Stimulated activated CD4-positive, alpha-beta T cell treated with anti-CD3 and anti-CD28 coated beads, Interleukin-15, amount 100 ng/mL, for 1 hour (primary cell): Measurements from ENCODE around the gene VWA5A.

Experiments
- DNase-seq, 2 donors: peaks; one replicate each; pipeline ENCODE4 v3.0.0-alpha.2; 2020; ENCODE audit warnings: low read depth in 1 of 2, low spot score in 1 of 2

Gene VWA5A

GRCh38 chr11:124114942-124115781 lies at the start of gene VWA5A:
VWA5A (plus strand) TSS chr11:124115450; CDS start chr11:124117512, 2,062 bp downstream.
- DNase-seq: peak; percentile 49 to 57

- DNase-seq: no peak
Measured at GRCh38 chr11:124068601-124069110, 46.6 kb upstream of the VWA5A start.

GRCh38 chr11:124069429-124070401 lies 45.5 kb upstream of the VWA5A start:
- no peak for DNase-seq

DNA sequence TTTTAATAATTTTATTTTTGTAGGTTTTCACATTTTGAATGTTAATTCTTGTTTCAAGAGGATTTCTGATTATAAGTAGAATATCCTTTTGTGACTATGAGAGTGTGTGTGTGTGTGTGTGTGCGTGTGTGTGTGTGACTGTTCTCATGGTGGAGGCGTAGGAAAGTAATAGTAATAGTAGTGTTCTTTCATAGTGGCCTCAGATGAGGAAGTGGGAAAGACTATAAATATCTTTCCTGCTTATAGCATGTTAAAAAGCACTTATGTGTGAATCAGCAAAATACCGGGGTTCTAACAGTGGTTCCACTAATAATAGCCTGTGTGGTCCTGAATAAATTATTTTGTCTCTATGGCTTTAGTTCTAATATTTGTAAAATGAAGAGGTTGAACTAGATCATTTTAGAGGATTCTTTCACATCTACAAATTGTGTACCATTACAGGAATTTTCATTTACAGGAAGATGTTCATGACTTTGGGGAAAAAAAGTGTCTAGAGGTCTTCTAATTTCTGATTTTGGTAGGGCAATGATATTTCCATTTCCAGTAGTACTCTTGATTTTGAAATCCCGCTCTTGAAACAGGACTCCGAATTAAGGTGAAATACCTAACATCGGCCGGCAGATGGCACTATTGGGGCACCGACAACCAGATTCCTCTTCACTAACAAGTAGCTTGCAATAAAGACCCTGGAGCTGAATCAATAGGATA lies 44.2 kb upstream of the VWA5A start:
- peak; percentile 26 to 43 for DNase-seq

- DNase-seq: no peak
Measured at GRCh38 chr11:124071623-124071948, 43.7 kb upstream of the VWA5A start.

- no peak for DNase-seq
Measured at GRCh38 chr11:124072147-124072546, 43.1 kb upstream of the VWA5A start.

DNA sequence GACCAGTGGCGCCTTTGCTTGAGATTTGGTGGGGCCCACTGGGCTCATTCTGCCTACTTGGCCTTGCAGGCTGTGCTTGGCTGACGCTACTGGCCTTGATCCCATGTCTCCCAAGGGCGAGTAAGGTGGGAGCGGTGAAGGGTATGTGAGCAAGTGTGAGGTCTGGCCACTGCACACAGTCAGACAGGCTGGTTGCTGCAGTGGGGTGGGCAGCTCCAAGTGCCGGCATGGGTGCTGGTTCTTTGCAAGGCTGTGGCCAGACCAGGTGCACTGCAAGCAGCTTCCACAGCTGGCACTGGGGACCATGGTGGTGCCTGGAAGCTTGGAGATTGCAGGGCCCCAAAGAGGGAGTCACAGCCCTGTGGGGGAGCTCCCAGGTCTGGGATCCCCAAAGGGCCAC lies 40.7 kb upstream of the VWA5A start:
- DNase-seq: no peak

GRCh38 chr11:124075492-124075840 lies 39.8 kb upstream of the VWA5A start:
- DNase-seq: no peak

- no peak for DNase-seq
Measured at GRCh38 chr11:124075841-124076651, 39.2 kb upstream of the VWA5A start.

- DNase-seq: no peak
Measured at GRCh38 chr11:124077266-124077665, 38.0 kb upstream of the VWA5A start.

- no peak for DNase-seq
Measured at GRCh38 chr11:124078591-124078990, 36.7 kb upstream of the VWA5A start.

DNA sequence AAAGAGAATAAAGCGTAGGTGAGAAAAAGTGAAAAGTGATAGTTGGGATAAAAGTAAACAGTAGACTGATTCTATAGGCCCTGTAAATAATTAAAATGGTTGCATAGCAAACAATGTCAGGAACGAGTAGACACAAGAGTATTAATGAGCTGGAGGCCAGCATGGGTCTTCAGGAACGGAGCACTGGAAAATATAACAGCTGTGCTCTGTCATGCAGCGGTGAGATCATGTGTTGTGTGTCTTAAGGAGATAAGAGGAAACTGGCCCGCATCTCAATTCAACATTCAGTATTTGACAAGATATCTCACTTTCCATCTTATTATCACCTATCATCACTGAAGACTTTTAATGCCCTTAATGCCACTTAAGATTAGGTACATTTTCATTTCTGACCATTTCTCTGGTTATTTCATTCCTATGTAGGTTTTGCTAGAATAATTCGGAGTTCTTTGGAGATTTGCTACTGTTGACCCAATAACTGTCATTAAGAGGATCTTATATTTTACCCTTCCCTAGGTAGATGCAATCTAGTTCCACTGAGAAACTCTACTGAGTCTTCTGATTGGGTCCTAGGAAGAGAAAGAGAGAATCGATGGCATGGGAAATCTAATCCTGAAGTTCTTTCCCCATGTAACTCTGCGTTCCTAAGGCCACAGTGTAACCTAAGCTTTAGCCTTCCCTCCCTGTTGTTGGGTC lies 35.5 kb upstream of the VWA5A start:
- DNase-seq: no peak

GRCh38 chr11:124080327-124081001 lies 34.8 kb upstream of the VWA5A start:
- DNase-seq: no peak

- no peak for DNase-seq
Measured at GRCh38 chr11:124081483-124081882, 33.8 kb upstream of the VWA5A start.

DNA sequence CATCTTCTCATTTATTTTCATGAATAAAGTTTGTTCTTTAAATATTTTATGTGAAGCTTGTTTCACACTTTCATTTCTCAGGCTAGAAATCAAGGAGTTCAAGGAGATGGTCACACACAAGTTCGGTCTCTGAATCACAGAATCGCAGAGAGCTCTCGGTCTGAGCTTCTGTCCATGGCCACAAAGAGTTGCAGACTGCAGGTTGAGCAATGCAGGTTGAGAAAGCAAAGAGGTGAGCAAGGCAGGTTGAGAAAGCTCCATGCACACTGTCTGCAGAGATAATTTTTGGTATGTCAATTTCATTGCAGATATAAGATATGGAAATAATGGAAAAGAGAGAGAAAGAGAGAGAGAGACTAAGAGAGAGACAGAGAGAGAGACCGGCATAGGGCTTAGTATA lies 32.9 kb upstream of the VWA5A start:
- no peak for DNase-seq

- no peak for DNase-seq
Measured at GRCh38 chr11:124085583-124085982, 29.7 kb upstream of the VWA5A start.

DNA sequence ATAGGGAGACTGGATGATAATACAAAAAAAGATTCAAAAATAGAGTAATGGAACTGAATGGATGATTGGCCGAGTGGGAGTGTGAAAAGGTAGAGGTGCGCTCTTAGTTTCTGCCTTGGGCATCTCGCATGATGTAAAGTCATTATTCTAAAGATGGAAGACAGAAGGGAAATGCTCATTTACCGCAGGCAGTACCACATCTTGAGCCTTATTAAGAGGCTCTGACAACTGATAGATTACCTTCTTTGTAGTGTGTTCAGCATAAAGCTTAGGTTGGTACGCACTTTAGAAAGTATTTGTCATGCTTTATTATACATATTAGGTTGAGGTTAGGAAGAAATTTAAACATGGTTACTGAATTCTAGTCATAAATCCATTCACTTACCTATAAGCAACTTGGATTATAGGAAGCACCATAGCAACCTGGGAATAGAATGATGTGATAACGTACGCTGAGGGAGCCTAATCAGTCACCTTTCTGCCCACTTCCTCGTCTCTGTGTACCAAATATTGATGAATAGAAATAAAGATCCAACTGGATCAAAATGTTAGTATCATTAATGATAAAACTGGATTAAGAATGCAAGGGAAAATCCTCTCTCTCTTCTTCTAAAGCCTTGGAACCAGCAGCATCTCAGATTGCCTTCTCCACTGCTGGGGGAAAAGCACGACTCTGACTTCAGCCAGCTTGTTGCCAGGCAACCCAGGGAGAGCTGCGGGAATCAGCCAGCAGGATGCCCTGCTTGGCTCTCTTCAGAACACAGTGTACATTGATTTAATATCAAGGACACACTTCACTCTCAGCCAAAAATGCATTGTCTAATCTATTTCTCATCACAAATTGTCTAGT lies 29.0 kb upstream of the VWA5A start:
- DNase-seq: no peak

DNA sequence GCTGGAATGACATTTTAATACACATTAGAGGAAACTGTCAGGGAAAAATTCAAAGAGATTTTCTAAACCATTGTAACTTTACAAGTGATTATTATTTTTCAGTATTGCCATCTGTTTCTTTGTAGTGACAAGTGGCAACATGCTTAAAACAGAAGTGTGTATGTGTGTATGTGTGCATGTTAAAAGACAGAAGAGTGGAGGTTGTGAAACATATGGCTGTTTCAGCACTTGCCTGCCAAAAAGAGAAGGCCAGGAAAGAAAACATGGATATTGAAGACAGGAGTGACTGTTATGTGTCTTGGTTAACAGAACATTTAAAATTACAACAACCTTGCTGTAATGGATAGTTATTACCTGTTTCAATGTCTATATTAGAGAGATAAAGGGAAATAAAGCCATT lies 24.3 kb upstream of the VWA5A start:
- DNase-seq: no peak
